GM12878 (cell line): ENCODE data around the gene SLC24A4. TPM values are rescaled to one million over a fixed set of nuclear protein-coding genes. Genes with fewer than 3 reads are reported as not detected.

Experiments
- ATAC-seq: fragments of 200-7000 bp; cut with Tn5 transposase; 3 replicates; pipeline ENCODE4 v1.9.1; 2020; ENCODE audit warnings: mild to moderate bottlenecking, moderate library complexity
- BruUV-seq: library from RNA; stranded (reverse); fragments of 400-500 nt; replicated peaks from 2 replicates; lab custom pipeline; 2021; lab: Mats Ljungman, UMichigan
- CTCF ChIA-PET: fragments of 300-600 bp; sonication (Branson Sonifier 250); formaldehyde crosslinking; extraction: SDS; loops from one replicate; lab custom pipeline; 2021; ENCODE audit warnings: inconsistent platforms; lab: Yijun Ruan, JAX
- POLR2A ChIA-PET: fragments of 350-600 bp; formaldehyde crosslinking; extraction: SDS; loops from one replicate; lab custom pipeline; 2021; ENCODE audit warnings: inconsistent platforms; lab: Charles Lee
- RAD21 ChIA-PET: fragments of 300-600 bp; sonication (Branson Sonifier 250); formaldehyde crosslinking; loops from one replicate; lab custom pipeline; 2023; ENCODE audit warnings: antibody characterized with exemption; ENCODE audit not compliant: unreplicated experiment; lab: Charles Lee
- SMC1A ChIA-PET: fragments of 300-600 bp; sonication (Branson Sonifier 250); formaldehyde crosslinking; loops from one replicate; lab custom pipeline; 2023; ENCODE audit not compliant: unreplicated experiment, uncharacterized antibody; lab: Charles Lee
- DNase-seq: peaks from one replicate; pipeline ENCODE4 v3.0.0-alpha.2; 2011; ENCODE audit warnings: low read depth, low spot score
- FAIRE-seq: peaks from 3 replicates; lab custom pipeline; 2011; peaks lifted over from hg19 to GRCh38; lab: Jason Lieb, UNC
- H2AFZ ChIP-seq: 2 replicates; pipeline ENCODE4 v1.6.0; 2011; ENCODE audit warnings: low read depth, low read length, control low read depth; ENCODE audit not compliant: control insufficient read depth
- H3K27ac ChIP-seq: 2 replicates; pipeline ENCODE4 v1.5.1; 2011; ENCODE audit warnings: control low read depth; ENCODE audit not compliant: control insufficient read depth, insufficient read depth
- H3K27me3 ChIP-seq, 2 experiments: replicated peaks in 1 of 2; 2 replicates each; pipeline versions ENCODE4 v1.6.0 to v1.6.1; 2011; ENCODE audit warnings: low read length in 1 of 2; ENCODE audit not compliant: control insufficient read depth in 2 of 2, insufficient read depth in 2 of 2
- H3K36me3 ChIP-seq, 2 experiments: 2 replicates each; pipeline ENCODE4 v1.5.1; 2011; ENCODE audit warnings: low read length in 1 of 2; ENCODE audit not compliant: control insufficient read depth in 2 of 2, insufficient read depth in 2 of 2
- H3K4me1 ChIP-seq: 2 replicates; pipeline ENCODE4 v1.6.1; 2011; ENCODE audit warnings: mild to moderate bottlenecking, low read length, moderate library complexity, mixed read lengths; ENCODE audit not compliant: control insufficient read depth, insufficient read depth
- H3K4me2 ChIP-seq: 2 replicates; pipeline ENCODE4 v1.6.0; 2011; ENCODE audit warnings: control low read depth; ENCODE audit not compliant: control insufficient read depth, insufficient read depth
- H3K4me3 ChIP-seq: fragments of 200-600 bp; sonication (generic); 2 replicates; pipeline ENCODE4 v1.5.1; 2016
- H3K79me2 ChIP-seq: 2 replicates; pipeline ENCODE4 v1.6.0; 2011; ENCODE audit warnings: low read length; ENCODE audit not compliant: control insufficient read depth, insufficient read depth
- H3K9ac ChIP-seq: 2 replicates; pipeline ENCODE4 v1.8.0; 2011; ENCODE audit warnings: low read length, control low read depth, mixed read lengths; ENCODE audit not compliant: control insufficient read depth, insufficient read depth
- H3K9me3 ChIP-seq: replicated peaks from 3 replicates; pipeline ENCODE4 v1.5.1; 2011; ENCODE audit warnings: mild to moderate bottlenecking, low read length; ENCODE audit not compliant: control insufficient read depth, insufficient read depth
- H4K20me1 ChIP-seq: 2 replicates; pipeline ENCODE4 v1.6.0; 2011; ENCODE audit not compliant: control insufficient read depth, insufficient read depth
- BCL11A ChIP-seq: IDR thresholded peaks from 2 replicates; pipeline ENCODE4 v1.6.1; 2011; ENCODE audit warnings: low read depth, low read length
- CEBPB ChIP-seq, 2 experiments: fragments of 150-350 bp in 1 of 2; IDR thresholded peaks; 2 replicates each; pipeline ENCODE4 v1.6.1; 2012 to 2014; ENCODE audit warnings: low read depth in 2 of 2, low read length in 2 of 2, borderline replicate concordance in 1 of 2, inconsistent platforms in 1 of 2
- EP300 ChIP-seq, 2 experiments: fragments of 150-350 bp in 1 of 2; IDR thresholded peaks; 2 replicates each; pipeline ENCODE4 v1.6.1; 2011 to 2012; ENCODE audit warnings: low read depth in 2 of 2, low read length in 2 of 2, borderline replicate concordance in 1 of 2, improper control_type of control experiment in 1 of 2, inconsistent platforms in 1 of 2; ENCODE audit not compliant: control insufficient read depth in 1 of 2
- KLF5 ChIP-seq: fragments of 450-650 bp; IDR thresholded peaks from 2 replicates; pipeline ENCODE4 v1.6.1; 2014; ENCODE audit warnings: mild to moderate bottlenecking; ENCODE audit not compliant: partially characterized antibody
- SIN3A ChIP-seq: IDR thresholded peaks from 2 replicates; pipeline ENCODE4 v1.6.1; 2012; ENCODE audit warnings: low read depth, low read length, improper control_type of control experiment
- TCF7 ChIP-seq: IDR thresholded peaks from 2 replicates; pipeline ENCODE4 v1.6.1; 2014; ENCODE audit warnings: antibody characterized with exemption, borderline replicate concordance
- USF2 ChIP-seq: IDR thresholded peaks from 2 replicates; pipeline ENCODE4 v1.6.1; 2011; ENCODE audit warnings: low read depth, low read length, improper control_type of control experiment, borderline replicate concordance
- ZSCAN29 ChIP-seq: fragments of 450-650 bp; IDR thresholded peaks from 2 replicates; pipeline ENCODE4 v1.6.1; 2017; ENCODE audit warnings: mild to moderate bottlenecking, moderate library complexity
- WGBS: methylation state at CpG from one replicate; pipeline ENCODE4 v1.1.6; 2016; ENCODE audit warnings: low lambda C conversion rate; ENCODE audit not compliant: insufficient replicate concordance, insufficient coverage; ENCODE audit errors: missing lambda C conversion rate; 5-methylcytosine and 5-hydroxymethylcytosine counted together
- in situ Hi-C: fragments of 300-500 bp; cut with MboI; formaldehyde crosslinking; loops from 9 replicates; pipeline ENCODE4 v1.14.3; 2018; ENCODE audit warnings: mixed read lengths
- intact Hi-C: fragments of 100-400 bp; cut with micrococcal nuclease; formaldehyde crosslinking; loops from one replicate; pipeline ENCODE4 v1.14.2; 2022; ENCODE audit not compliant: unreplicated experiment
- polyA plus RNA-seq, 11 experiments: library from polyadenylated mRNA; depleted of rRNA in 4 of 11; unstranded in 6 of 11; stranded (reverse) in 5 of 11; fragments of >200 nt; fragmentation: Nextera tagmentation in 4 of 11; fragmentation: Illumina TruSeq in 1 of 11; extraction: Ambion mirVana in 4 of 11; extraction: Trizol in 1 of 11; gene quantifications; 1 replicate in 1 of 11; 2 replicates in 10 of 11; pipeline versions ENCODE4 v1.2.1 to v1.2.3, GENCODE V29; 2011 to 2016; ENCODE audit warnings: inconsistent platforms in 2 of 11, missing spikeins in 2 of 11, low read depth in 1 of 11
- total RNA-seq, 4 experiments: library from RNA; depleted of rRNA in 3 of 4; stranded (reverse); fragments of >200 nt in 3 of 4; fragmentation: Illumina TruSeq in 1 of 4; extraction: Trizol in 1 of 4; gene quantifications; 2 replicates each; pipeline versions ENCODE4 v1.2.1 to v1.2.3, GENCODE V29; 2013 to 2021
- TF ChIP-seq, protein P1 (sequence below): IDR thresholded peaks from 2 replicates; pipeline ENCODE4 v1.6.1; 2011; ENCODE audit warnings: mild to moderate bottlenecking, low read depth, low read length, moderate library complexity; ENCODE audit not compliant: insufficient replicate concordance
- TF ChIP-seq, protein P2 (sequence below): fragments of 450-650 bp; formaldehyde crosslinking; IDR thresholded peaks from 2 replicates; pipeline ENCODE4 v1.5.0; 2022; ENCODE audit warnings: mild to moderate bottlenecking, missing genetic modification characterization
- TF ChIP-seq, protein P3 (sequence below): IDR thresholded peaks from 2 replicates; pipeline ENCODE4 v1.6.1; 2012; ENCODE audit warnings: low read depth, low read length, improper control_type of control experiment
- TF ChIP-seq, protein P4 (sequence below): fragments of 450-650 bp; IDR thresholded peaks from 2 replicates; pipeline ENCODE4 v1.6.1; 2016; ENCODE audit warnings: mild to moderate bottlenecking, moderate library complexity, borderline replicate concordance

Gene SLC24A4
- total and polyA plus RNA-seq, 10 of the 15 experiments (the other 5 are each of a cell fraction or from before 2014, with no cell fraction given): under 0.01 to 0.46 (median 0.04) TPM; not detected in 5

DNA sequence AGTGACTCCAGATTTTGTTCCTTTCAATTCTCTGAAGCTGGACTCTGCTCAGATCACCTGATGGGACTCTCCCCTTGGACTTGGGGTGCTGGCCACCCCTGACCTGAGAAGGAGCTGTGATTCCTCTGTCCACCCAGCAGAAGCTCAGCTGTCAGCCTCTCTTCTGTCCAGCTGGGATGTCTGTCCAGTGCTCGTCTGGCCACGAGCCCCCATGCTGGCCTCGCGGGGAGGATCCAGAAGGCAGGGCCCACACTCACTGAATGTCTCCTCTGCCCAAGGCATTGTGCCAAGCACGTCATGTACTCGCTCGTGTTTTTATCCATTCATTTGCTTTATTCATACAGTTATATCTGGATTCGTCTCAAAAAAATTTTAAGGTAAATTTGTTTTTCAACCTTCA is 14.2 kb upstream of the SLC24A4 start:
- H3K4me1 ChIP-seq: no peaks in the 10 kb centered on the region
- H3K36me3 ChIP-seq: no peaks in the 10 kb centered on the region
- no peak overlapping the region for H3K9ac ChIP-seq
- H3K27ac ChIP-seq: no peak overlapping the region
- ChIA-PET CTCF (interaction anchor here (0.5 to 3.1 kb wide), 3 partner anchors 8 to 143 kb away, joined by 3 to 13 read pairs (median 3); no protein-coding TSS in a partner anchor), RAD21 (interaction anchor here (0.6 kb wide), 1 partner anchor 45 kb away, joined by 3 read pairs; no protein-coding TSS in a partner anchor), POLR2A (interaction anchor here (0.6 kb wide), 1 partner anchor 214 kb away, joined by 3 read pairs; no protein-coding TSS in a partner anchor), SMC1A (no interaction called here)
- no peak for DNase-seq
- no peak overlapping the region for H2AFZ ChIP-seq
- H3K4me3 ChIP-seq: no peak overlapping the region
- no peak overlapping the region for H3K4me2 ChIP-seq
- 26% methylated on average over 8 of the region's 8 CpGs for WGBS
- no peaks in the 10 kb centered on the region; the same call in 1 of the 2 replicates for H4K20me1 ChIP-seq
- no peaks in the 10 kb centered on the region for H3K79me2 ChIP-seq
- intact Hi-C loops (no loop called here), in situ Hi-C loops (no loop called here)
- BruUV-seq: no TSS peak
- no peaks in the 10 kb centered on the region; the same call in 2 of the 3 replicates for H3K9me3 ChIP-seq
- no peak for ATAC-seq
- no peaks in the 10 kb centered on the region; a peak in 1 of 4 replicates for H3K27me3 ChIP-seq
- no peak for FAIRE-seq
- TF ChIP-seq SIN3A (no peak), CEBPB (IDR thresholded peaks at IDR 0.05; ENCODE audit: borderline replicate concordance in 1 of 2, low read depth in 2 of 2, low read length in 2 of 2) (no peak), ZSCAN29 (no peak), USF2 (no peak), TCF7 (no peak), EP300 (IDR thresholded peaks at IDR 0.05; ENCODE audit: borderline replicate concordance in 1 of 2, control insufficient read depth in 1 of 2, low read depth in 2 of 2, low read length in 2 of 2) (no peak), KLF5 (no peak), BCL11A (no peak)
- TF ChIP-seq, protein P1, sequence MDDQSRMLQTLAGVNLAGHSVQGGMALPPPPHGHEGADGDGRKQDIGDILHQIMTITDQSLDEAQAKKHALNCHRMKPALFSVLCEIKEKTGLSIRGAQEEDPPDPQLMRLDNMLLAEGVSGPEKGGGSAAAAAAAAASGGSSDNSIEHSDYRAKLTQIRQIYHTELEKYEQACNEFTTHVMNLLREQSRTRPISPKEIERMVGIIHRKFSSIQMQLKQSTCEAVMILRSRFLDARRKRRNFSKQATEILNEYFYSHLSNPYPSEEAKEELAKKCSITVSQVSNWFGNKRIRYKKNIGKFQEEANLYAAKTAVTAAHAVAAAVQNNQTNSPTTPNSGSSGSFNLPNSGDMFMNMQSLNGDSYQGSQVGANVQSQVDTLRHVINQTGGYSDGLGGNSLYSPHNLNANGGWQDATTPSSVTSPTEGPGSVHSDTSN: no peak
- TF ChIP-seq, protein P2, sequence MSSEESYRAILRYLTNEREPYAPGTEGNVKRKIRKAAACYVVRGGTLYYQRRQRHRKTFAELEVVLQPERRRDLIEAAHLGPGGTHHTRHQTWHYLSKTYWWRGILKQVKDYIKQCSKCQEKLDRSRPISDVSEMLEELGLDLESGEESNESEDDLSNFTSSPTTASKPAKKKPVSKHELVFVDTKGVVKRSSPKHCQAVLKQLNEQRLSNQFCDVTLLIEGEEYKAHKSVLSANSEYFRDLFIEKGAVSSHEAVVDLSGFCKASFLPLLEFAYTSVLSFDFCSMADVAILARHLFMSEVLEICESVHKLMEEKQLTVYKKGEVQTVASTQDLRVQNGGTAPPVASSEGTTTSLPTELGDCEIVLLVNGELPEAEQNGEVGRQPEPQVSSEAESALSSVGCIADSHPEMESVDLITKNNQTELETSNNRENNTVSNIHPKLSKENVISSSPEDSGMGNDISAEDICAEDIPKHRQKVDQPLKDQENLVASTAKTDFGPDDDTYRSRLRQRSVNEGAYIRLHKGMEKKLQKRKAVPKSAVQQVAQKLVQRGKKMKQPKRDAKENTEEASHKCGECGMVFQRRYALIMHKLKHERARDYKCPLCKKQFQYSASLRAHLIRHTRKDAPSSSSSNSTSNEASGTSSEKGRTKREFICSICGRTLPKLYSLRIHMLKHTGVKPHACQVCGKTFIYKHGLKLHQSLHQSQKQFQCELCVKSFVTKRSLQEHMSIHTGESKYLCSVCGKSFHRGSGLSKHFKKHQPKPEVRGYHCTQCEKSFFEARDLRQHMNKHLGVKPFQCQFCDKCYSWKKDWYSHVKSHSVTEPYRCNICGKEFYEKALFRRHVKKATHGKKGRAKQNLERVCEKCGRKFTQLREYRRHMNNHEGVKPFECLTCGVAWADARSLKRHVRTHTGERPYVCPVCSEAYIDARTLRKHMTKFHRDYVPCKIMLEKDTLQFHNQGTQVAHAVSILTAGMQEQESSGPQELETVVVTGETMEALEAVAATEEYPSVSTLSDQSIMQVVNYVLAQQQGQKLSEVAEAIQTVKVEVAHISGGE: no peak
- TF ChIP-seq, protein P3, sequence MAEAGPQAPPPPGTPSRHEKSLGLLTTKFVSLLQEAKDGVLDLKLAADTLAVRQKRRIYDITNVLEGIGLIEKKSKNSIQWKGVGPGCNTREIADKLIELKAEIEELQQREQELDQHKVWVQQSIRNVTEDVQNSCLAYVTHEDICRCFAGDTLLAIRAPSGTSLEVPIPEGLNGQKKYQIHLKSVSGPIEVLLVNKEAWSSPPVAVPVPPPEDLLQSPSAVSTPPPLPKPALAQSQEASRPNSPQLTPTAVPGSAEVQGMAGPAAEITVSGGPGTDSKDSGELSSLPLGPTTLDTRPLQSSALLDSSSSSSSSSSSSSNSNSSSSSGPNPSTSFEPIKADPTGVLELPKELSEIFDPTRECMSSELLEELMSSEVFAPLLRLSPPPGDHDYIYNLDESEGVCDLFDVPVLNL: no peak
- TF ChIP-seq, protein P4, sequence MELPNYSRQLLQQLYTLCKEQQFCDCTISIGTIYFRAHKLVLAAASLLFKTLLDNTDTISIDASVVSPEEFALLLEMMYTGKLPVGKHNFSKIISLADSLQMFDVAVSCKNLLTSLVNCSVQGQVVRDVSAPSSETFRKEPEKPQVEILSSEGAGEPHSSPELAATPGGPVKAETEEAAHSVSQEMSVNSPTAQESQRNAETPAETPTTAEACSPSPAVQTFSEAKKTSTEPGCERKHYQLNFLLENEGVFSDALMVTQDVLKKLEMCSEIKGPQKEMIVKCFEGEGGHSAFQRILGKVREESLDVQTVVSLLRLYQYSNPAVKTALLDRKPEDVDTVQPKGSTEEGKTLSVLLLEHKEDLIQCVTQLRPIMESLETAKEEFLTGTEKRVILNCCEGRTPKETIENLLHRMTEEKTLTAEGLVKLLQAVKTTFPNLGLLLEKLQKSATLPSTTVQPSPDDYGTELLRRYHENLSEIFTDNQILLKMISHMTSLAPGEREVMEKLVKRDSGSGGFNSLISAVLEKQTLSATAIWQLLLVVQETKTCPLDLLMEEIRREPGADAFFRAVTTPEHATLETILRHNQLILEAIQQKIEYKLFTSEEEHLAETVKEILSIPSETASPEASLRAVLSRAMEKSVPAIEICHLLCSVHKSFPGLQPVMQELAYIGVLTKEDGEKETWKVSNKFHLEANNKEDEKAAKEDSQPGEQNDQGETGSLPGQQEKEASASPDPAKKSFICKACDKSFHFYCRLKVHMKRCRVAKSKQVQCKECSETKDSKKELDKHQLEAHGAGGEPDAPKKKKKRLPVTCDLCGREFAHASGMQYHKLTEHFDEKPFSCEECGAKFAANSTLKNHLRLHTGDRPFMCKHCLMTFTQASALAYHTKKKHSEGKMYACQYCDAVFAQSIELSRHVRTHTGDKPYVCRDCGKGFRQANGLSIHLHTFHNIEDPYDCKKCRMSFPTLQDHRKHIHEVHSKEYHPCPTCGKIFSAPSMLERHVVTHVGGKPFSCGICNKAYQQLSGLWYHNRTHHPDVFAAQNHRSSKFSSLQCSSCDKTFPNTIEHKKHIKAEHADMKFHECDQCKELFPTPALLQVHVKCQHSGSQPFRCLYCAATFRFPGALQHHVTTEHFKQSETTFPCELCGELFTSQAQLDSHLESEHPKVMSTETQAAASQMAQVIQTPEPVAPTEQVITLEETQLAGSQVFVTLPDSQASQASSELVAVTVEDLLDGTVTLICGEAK: no peak
